Keratinocyte (primary cell): ENCODE results near the gene PARN. TPM values are rescaled to one million over a fixed set of nuclear protein-coding genes. Genes with fewer than 3 reads are reported as not detected.

Source experiments
- DNase-seq: peaks from one replicate; pipeline ENCODE4 v3.0.0-alpha.2; 2011; ENCODE audit warnings: low read depth, missing footprints, low spot score
- FAIRE-seq: peaks from 2 replicates; lab custom pipeline; 2011; peaks lifted over from hg19 to GRCh38; lab: Jason Lieb, UNC
- H2AFZ ChIP-seq: 2 replicates; pipeline ENCODE4 v1.6.0; 2012; ENCODE audit warnings: low read length, control low read depth, inconsistent platforms; ENCODE audit not compliant: control insufficient read depth
- H3K27ac ChIP-seq: 2 replicates; pipeline ENCODE4 v1.5.1; 2011; ENCODE audit warnings: low read length; ENCODE audit not compliant: control insufficient read depth, insufficient read depth
- H3K27me3 ChIP-seq: 3 replicates; pipeline ENCODE4 v1.6.0; 2011; ENCODE audit warnings: low read length; ENCODE audit not compliant: control insufficient read depth, insufficient read depth; ENCODE audit errors: extremely low read depth
- H3K36me3 ChIP-seq, 2 experiments: 2 replicates in 1 of 2; 3 replicates in 1 of 2; pipeline ENCODE4 v1.5.1; 2011; ENCODE audit warnings: low read length in 2 of 2, mild to moderate bottlenecking in 1 of 2; ENCODE audit not compliant: control insufficient read depth in 2 of 2, insufficient read depth in 2 of 2; ENCODE audit errors: extremely low read depth in 1 of 2
- H3K4me1 ChIP-seq: 3 replicates; pipeline ENCODE4 v1.5.1; 2011; ENCODE audit warnings: low read length; ENCODE audit not compliant: control insufficient read depth, insufficient read depth; ENCODE audit errors: extremely low read depth
- H3K4me2 ChIP-seq: 3 replicates; pipeline ENCODE4 v1.6.0; 2011; ENCODE audit warnings: low read depth, low read length; ENCODE audit not compliant: control insufficient read depth, insufficient read depth; ENCODE audit errors: extremely low read depth
- H3K4me3 ChIP-seq, 3 experiments: fragments of 200-600 bp in 1 of 3; sonication (generic) in 1 of 3; 2 replicates in 2 of 3; 3 replicates in 1 of 3; pipeline ENCODE4 v1.5.1; 2011 to 2016; ENCODE audit warnings: low read length in 3 of 3, mild to moderate bottlenecking in 3 of 3, control low read depth in 2 of 3, inconsistent platforms in 1 of 3, low read depth in 1 of 3, mixed read lengths in 1 of 3, mixed run types in 1 of 3, moderate library complexity in 1 of 3; ENCODE audit not compliant: control insufficient read depth in 2 of 3, insufficient read depth in 2 of 3; ENCODE audit errors: extremely low read depth in 1 of 3
- H3K79me2 ChIP-seq: 2 replicates; pipeline ENCODE4 v1.6.0; 2012; ENCODE audit warnings: low read length; ENCODE audit not compliant: control insufficient read depth, insufficient read depth
- H3K9ac ChIP-seq: 3 replicates; pipeline ENCODE4 v1.6.0; 2011; ENCODE audit warnings: low read length; ENCODE audit not compliant: control insufficient read depth, insufficient read depth; ENCODE audit errors: extremely low read depth
- H3K9me1 ChIP-seq: 3 replicates; pipeline ENCODE4 v1.6.0; 2011; ENCODE audit warnings: low read length; ENCODE audit not compliant: control insufficient read depth, insufficient read depth; ENCODE audit errors: extremely low read depth
- H3K9me3 ChIP-seq: 2 replicates; pipeline ENCODE4 v1.5.1; 2012; ENCODE audit warnings: low read depth, low read length; ENCODE audit not compliant: control insufficient read depth
- H4K20me1 ChIP-seq: 3 replicates; pipeline ENCODE4 v1.6.0; 2011; ENCODE audit warnings: low read length; ENCODE audit not compliant: control insufficient read depth, insufficient read depth; ENCODE audit errors: extremely low read depth
- CTCF ChIP-seq, 3 experiments: IDR thresholded peaks in 1 of 3; conservative IDR thresholded peaks in 1 of 3; optimal IDR thresholded peaks in 1 of 3; 2 replicates in 2 of 3; 3 replicates in 1 of 3; pipeline versions ENCODE3 to v1.5.1; 2011; ENCODE audit warnings: low read length in 3 of 3, mild to moderate bottlenecking in 3 of 3, moderate library complexity in 2 of 3, control low read depth in 1 of 3, inconsistent platforms in 1 of 3; ENCODE audit not compliant: insufficient read depth in 2 of 3; ENCODE audit errors: extremely low read depth in 1 of 3
- EZH2 ChIP-seq: IDR thresholded peaks from one replicate; pipeline ENCODE4 v1.6.1; 2012; ENCODE audit warnings: inconsistent platforms, mild to moderate bottlenecking, low read length, moderate library complexity
- dilution Hi-C: fragments of 300-500 bp; cut with MboI; formaldehyde crosslinking; loops from one replicate; pipeline ENCODE4 v1.7.0; 2020; ENCODE audit warnings: low sequenced_read_pairs; ENCODE audit not compliant: extremely low pct_ligation_motif_present
- polyA plus RNA-seq, 5 experiments: library from polyadenylated mRNA; depleted of rRNA in 3 of 5; stranded (reverse) in 3 of 5; stranded (forward) in 1 of 5; unstranded in 1 of 5; fragments of >200 nt; gene quantifications; 1 replicate in 1 of 5; 2 replicates in 3 of 5; 3 replicates in 1 of 5; pipeline versions ENCODE4 v1.2.1 to v1.2.3, GENCODE V29; 2011 to 2012; ENCODE audit warnings: missing spikeins in 2 of 5, low read depth in 1 of 5, low replicate concordance in 1 of 5

Gene PARN
- polyA plus RNA-seq, 1 donor (not counting 4 experiments of a cell fraction or from before 2014, with no cell fraction given): 40.8 TPM

- Histone ChIP-seq H3K9ac (peak overlapping the region; percentile 79), H3K9me3 (no peaks in the 10 kb centered on the region), H4K20me1 (no peaks in the 10 kb centered on the region), H3K27ac (peak overlapping the region; percentile 95), H3K36me3 (no peaks in the 10 kb centered on the region), H3K27me3 (no peaks in the 10 kb centered on the region), H3K4me1 (peaks cover 74% of the 10 kb centered on the region), H3K79me2 (peaks cover 4% of the 10 kb centered on the region), H2AFZ (no peak overlapping the region), H3K4me2 (peak overlapping the region; percentile 78), H3K4me3 (no peak overlapping the region), H3K9me1 (no peaks in the 10 kb centered on the region)
- DNase-seq (no peak), FAIRE-seq (no peak)
- no peak for TF ChIP-seq CTCF (optimal IDR thresholded peaks at IDR 0.05 in 1 of 3, IDR thresholded peaks at IDR 0.05 in 1 of 3, conservative IDR thresholded peaks at IDR 0.05 in 1 of 3; ENCODE audit: extremely low read depth in 1 of 3, insufficient read depth in 2 of 3, low read length in 3 of 3)
- TF ChIP-seq EZH2: no peak
- dilution Hi-C loops: no loop called here
These were observed 127.7 kb downstream of the PARN start for GRCh38 chr16:14502256-14502875.

GRCh38 chr16:14501331-14502255 is 128.5 kb downstream of the PARN start:
- TF ChIP-seq CTCF (optimal IDR thresholded peaks at IDR 0.05 in 1 of 3, IDR thresholded peaks at IDR 0.05 in 1 of 3, conservative IDR thresholded peaks at IDR 0.05 in 1 of 3; ENCODE audit: extremely low read depth in 1 of 3, insufficient read depth in 2 of 3, low read length in 3 of 3): no peak
- TF ChIP-seq EZH2: no peak
- H2AFZ ChIP-seq: peak overlapping the region; percentile 74
- H3K9me1 ChIP-seq: no peaks in the 10 kb centered on the region
- H3K79me2 ChIP-seq: peaks cover 4% of the 10 kb centered on the region
- no peaks in the 10 kb centered on the region for H3K27me3 ChIP-seq
- H3K36me3 ChIP-seq: no peaks in the 10 kb centered on the region
- H3K4me3 ChIP-seq: no peak overlapping the region
- peaks cover 75% of the 10 kb centered on the region for H3K4me1 ChIP-seq
- no peaks in the 10 kb centered on the region for H3K9me3 ChIP-seq
- dilution Hi-C loops: no loop called here
- no peaks in the 10 kb centered on the region for H4K20me1 ChIP-seq
- peak overlapping the region; percentile 78 for H3K4me2 ChIP-seq
- peak; percentile 81 for DNase-seq
- FAIRE-seq: peak; percentile 89
- H3K9ac ChIP-seq: peak overlapping the region; percentile 79
- peak overlapping the region; percentile 95 for H3K27ac ChIP-seq
